Astrocyte of the cerebellum (primary cell): ENCODE data around the gene TBC1D5.

Experiments
- DNase-seq: peaks from one replicate; pipeline ENCODE4 v3.0.0-alpha.2; 2011; ENCODE audit warnings: low read depth
- H3K4me3 ChIP-seq: 2 replicates; pipeline ENCODE4 v1.5.1; 2011; ENCODE audit warnings: mild to moderate bottlenecking, low read depth, low read length, moderate library complexity
- in situ Hi-C: cut with HindIII; loops from 2 replicates; pipeline ENCODE4 v1.10.0; 2017; ENCODE audit warnings: low sequenced_read_pairs
- TF ChIP-seq, protein P1 (sequence below): IDR thresholded peaks from 2 replicates; pipeline ENCODE4 v1.5.1; 2012; ENCODE audit warnings: low read length, low read depth, moderate library complexity, mild to moderate bottlenecking; ENCODE audit errors: missing control alignments

The TBC1D5 gene

DNA sequence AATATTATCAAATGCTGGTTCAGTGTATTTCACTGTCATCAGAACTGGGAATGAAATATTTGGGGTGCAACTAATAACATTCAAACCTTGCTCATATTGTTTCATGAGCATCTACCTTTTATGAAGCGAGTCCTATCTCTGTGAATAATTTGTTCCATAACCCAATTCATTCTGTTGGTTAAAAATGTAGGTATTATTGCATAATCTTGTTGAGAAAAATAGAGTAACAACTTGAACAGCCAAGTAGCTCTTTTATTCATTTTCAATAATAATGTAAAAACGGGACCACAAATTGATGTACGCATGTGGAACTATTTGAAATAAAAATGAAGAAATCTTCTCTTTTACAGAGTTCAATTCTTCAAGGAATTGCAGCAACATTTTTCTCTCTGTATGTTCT lies 30.1 kb upstream of the TBC1D5 start:
- DNase-seq: no peak
- TF ChIP-seq, protein P1, sequence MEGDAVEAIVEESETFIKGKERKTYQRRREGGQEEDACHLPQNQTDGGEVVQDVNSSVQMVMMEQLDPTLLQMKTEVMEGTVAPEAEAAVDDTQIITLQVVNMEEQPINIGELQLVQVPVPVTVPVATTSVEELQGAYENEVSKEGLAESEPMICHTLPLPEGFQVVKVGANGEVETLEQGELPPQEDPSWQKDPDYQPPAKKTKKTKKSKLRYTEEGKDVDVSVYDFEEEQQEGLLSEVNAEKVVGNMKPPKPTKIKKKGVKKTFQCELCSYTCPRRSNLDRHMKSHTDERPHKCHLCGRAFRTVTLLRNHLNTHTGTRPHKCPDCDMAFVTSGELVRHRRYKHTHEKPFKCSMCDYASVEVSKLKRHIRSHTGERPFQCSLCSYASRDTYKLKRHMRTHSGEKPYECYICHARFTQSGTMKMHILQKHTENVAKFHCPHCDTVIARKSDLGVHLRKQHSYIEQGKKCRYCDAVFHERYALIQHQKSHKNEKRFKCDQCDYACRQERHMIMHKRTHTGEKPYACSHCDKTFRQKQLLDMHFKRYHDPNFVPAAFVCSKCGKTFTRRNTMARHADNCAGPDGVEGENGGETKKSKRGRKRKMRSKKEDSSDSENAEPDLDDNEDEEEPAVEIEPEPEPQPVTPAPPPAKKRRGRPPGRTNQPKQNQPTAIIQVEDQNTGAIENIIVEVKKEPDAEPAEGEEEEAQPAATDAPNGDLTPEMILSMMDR: no peak

DNA sequence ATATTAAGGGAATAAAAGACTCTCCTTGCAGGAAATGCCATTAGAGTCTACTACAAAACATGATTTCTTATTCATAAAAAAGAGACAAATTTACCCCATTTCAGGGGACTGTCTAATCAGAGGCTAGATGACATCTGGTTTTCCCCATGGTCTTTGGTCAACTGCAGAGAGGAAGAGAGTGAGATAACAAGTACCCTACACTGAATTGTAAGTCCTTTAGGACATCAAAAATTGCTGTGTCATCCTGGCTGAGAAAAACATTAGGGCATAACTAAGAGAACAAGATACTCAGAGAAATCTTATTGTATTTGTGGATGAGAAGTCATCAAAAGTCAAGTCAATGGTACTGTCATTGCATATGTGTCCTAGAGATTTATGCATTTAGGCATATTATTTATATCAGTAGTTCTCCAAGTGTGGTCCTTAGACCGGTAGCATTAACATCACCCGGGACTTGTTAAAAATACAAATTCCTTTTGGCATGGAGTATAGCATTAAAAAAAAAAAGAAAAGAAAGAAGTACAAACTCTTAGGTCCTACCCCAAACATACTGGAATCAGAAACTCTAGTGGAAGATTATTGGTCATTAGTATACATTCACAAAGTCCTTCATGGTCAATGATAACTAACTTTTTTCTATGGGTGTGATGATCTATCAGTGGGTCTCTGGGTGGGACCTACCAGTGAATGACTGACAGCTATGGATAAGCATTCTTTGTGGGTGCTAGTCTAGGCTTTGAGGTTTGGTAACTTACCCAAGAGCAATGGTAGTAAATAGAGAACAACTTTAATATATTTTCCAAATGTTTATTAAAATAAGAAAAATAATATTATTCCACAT lies 29.0 kb upstream of the TBC1D5 start:
- H3K4me3 ChIP-seq: no peak overlapping the region
- no peak for DNase-seq
- TF ChIP-seq, protein P1: no peak
- in situ Hi-C loops: no loop called here

More for the DNA sequence above, 30.1 kb upstream of the TBC1D5 start:
- in situ Hi-C loops: no loop called here
- H3K4me3 ChIP-seq: no peak overlapping the region

DNA sequence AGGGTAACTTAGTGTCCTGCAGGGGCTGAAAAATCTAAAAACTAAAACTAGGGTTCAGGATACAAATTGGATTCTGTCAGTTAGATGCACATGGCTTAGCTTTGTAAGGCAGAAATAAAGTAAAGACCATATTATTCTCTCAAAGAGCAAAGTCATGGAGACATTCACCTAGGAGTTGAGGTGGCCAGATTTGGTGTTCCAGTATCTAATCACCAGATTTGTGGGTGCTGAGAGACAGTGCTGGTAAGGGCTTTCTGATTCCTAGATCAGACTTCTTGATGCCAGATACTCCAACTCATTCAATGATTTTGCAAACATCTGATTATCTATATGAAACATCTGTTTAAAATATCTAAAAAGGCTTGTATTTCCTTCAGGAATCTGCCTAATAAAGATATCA lies 28.3 kb upstream of the TBC1D5 start:
- no peak overlapping the region for H3K4me3 ChIP-seq
- TF ChIP-seq, protein P1: no peak
- DNase-seq: no peak
- in situ Hi-C loops: no loop called here

DNA sequence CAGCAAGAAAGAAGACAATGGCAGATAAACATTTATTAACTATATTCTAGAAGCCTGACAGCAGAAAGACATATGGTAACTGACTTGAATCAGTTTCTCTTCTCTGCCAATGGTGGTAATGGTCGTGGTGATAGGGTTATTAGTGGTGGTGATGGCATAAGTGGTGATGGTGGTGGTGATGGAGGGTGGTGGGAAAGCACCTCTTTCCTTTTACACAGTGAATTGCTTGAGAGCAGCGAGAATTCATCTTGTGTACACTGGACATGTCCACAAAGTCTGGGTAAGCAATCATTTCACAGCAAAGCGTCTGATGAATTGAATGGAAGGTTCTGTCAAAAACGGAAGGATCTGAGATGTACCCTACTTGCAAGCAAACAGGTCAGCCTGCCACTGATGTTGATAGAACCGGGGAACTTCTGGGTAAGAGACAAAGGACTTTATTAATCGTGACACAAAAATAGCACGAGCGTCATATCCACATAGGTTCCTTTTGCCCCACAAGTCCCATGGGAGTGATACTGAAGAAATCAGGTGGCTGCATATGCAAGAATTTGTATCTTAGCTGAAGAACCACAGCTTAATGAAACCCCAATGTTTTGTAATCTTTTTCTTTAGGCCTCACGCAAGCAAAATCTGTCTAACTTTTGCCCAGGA lies 23.5 kb upstream of the TBC1D5 start:
- H3K4me3 ChIP-seq: no peak overlapping the region
- in situ Hi-C loops: no loop called here
- no peak for DNase-seq
- TF ChIP-seq, protein P1: no peak

DNA sequence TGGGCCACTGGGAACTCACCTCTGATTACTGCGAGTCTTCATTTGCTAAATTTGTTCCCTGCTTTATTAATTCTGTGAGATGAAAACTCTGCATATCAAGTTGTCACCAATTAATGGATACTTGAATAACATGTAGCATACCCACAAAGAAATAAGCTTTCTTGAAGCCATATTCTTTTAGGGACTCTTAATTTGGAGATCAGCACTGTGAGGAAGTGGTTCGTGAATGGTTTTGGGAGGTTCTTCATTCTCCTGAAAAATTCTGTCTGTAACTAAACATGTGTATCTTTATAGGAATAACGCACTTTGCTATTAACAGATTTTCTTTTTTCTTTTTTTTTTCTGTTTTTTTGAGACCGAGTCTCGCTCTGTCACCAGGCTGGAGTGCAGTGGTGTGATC lies 19.1 kb upstream of the TBC1D5 start:
- no peak for DNase-seq
- TF ChIP-seq, protein P1: no peak
- in situ Hi-C loops: no loop called here
- no peak overlapping the region for H3K4me3 ChIP-seq

DNA sequence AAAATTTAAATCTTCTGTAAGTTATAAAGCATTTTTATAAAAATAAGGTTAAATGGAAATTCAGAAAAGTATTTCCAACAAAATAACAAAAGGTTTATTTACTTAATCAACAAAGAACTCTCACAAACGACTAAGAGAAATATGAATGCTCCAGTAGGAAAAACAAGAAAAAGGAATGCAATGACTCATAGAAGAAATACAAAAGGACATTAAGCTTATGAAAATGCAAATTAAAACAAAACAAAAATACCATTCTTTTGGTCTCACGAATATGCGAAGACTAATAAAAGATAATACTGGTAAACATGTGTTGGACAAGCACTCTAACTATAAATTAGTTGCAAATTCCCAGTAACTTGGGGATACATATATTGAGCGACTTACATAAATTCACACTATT lies 17.5 kb upstream of the TBC1D5 start:
- no peak overlapping the region for H3K4me3 ChIP-seq
- in situ Hi-C loops: no loop called here
- DNase-seq: no peak
- TF ChIP-seq, protein P1: no peak
